GM12874 (cell line): ENCODE data around the gene DNAI2.

Experiments
- CTCF ChIP-seq: IDR thresholded peaks from 2 replicates; pipeline ENCODE4 v1.5.1; 2011; ENCODE audit warnings: low read depth, mild to moderate bottlenecking, control low read depth, low read length, moderate library complexity; ENCODE audit not compliant: insufficient read depth

DNAI2 gene

GRCh38 chr17:74274060-74274708 lies at the start of gene DNAI2:
Gene DNAI2, plus strand, starts transcription at chr17:74274234. Its CDS starts 7,584 bp downstream, at chr17:74281818.
- TF ChIP-seq CTCF, result no peak

- TF ChIP-seq CTCF, result no peak
These were observed 48.9 kb upstream of the DNAI2 start for GRCh38 chr17:74224959-74225725.

GRCh38 chr17:74226252-74226651 lies 47.8 kb upstream of the DNAI2 start:
- TF ChIP-seq CTCF, result no peak

- TF ChIP-seq CTCF, result no peak
These were observed 46.6 kb upstream of the DNAI2 start for GRCh38 chr17:74227271-74228080.

- no peak for TF ChIP-seq CTCF
These were observed 45.6 kb upstream of the DNAI2 start for GRCh38 chr17:74228306-74228978.

GRCh38 chr17:74230896-74231295 lies 43.1 kb upstream of the DNAI2 start:
- TF ChIP-seq CTCF, result no peak
